ENCODE results near the gene TCAIM. TPM values are rescaled to one million over a fixed set of nuclear protein-coding genes. Genes with fewer than 3 reads are reported as not detected.

Gene TCAIM
- polyA plus RNA-seq, 1 donor (not counting 4 experiments of a cell fraction or from before 2014, with no cell fraction given) = 28.0 TPM

- no peaks in the 10 kb centered on the region for H3K9me3 ChIP-seq (ENCODE audit: control insufficient read depth, low read depth, low read length)
- no peaks in the 10 kb centered on the region for H3K36me3 ChIP-seq (ENCODE audit: control insufficient read depth in 2 of 2, extremely low read depth in 1 of 2, insufficient read depth in 2 of 2, low read length in 2 of 2)
- peak overlapping the region; percentile 95 for H3K9ac ChIP-seq (ENCODE audit: control insufficient read depth, extremely low read depth, insufficient read depth, low read length)
- H4K20me1 ChIP-seq (ENCODE audit: control insufficient read depth, extremely low read depth, insufficient read depth, low read length) = no peaks in the 10 kb centered on the region
- FAIRE-seq (no peak), DNase-seq (ENCODE audit: low read depth, low spot score) (no peak)
- peak overlapping the region; percentile 60 to 96 (median 86) for H3K4me3 ChIP-seq (ENCODE audit: control insufficient read depth in 2 of 3, extremely low read depth in 1 of 3, insufficient read depth in 2 of 3, low read depth in 1 of 3, low read length in 3 of 3)
- H3K9me1 ChIP-seq (ENCODE audit: control insufficient read depth, extremely low read depth, insufficient read depth, low read length) = peaks cover 2% of the 10 kb centered on the region
- H3K4me1 ChIP-seq (ENCODE audit: control insufficient read depth, extremely low read depth, insufficient read depth, low read length) = peaks cover 13% of the 10 kb centered on the region
- H3K27ac ChIP-seq (ENCODE audit: control insufficient read depth, insufficient read depth, low read length) = peak overlapping the region; percentile 89
- TF ChIP-seq EZH2 (IDR thresholded peaks at IDR 0.05; ENCODE audit: low read length) (no peak), CTCF (optimal IDR thresholded peaks at IDR 0.05 in 1 of 3, IDR thresholded peaks at IDR 0.05 in 1 of 3, conservative IDR thresholded peaks at IDR 0.05 in 1 of 3; ENCODE audit: extremely low read depth in 1 of 3, insufficient read depth in 2 of 3, low read length in 3 of 3) (peak in 1 of 3 experiments; percentile 9)
- dilution Hi-C loops (cut with MboI; ENCODE audit: extremely low pct_ligation_motif_present, low sequenced_read_pairs) = no loop called here
- H3K79me2 ChIP-seq (ENCODE audit: control insufficient read depth, insufficient read depth, low read length) = peaks cover 25% of the 10 kb centered on the region
- H3K4me2 ChIP-seq (ENCODE audit: control insufficient read depth, extremely low read depth, insufficient read depth, low read depth, low read length) = peak overlapping the region; percentile 95
- peak overlapping the region; percentile 86 for H2AFZ ChIP-seq (ENCODE audit: control insufficient read depth, low read length)
- H3K27me3 ChIP-seq (ENCODE audit: control insufficient read depth, extremely low read depth, insufficient read depth, low read length) = peaks cover 6% of the 10 kb centered on the region
These were observed 1.2 kb upstream of the TCAIM start for GRCh38 chr3:44337248-44337785.

GRCh38 chr3:44338828-44339127 is 212 bp downstream of the TCAIM start:
- H3K9me3 ChIP-seq (ENCODE audit: control insufficient read depth, low read depth, low read length) = no peaks in the 10 kb centered on the region
- peak overlapping the region; percentile 89 for H3K27ac ChIP-seq (ENCODE audit: control insufficient read depth, insufficient read depth, low read length)
- H3K36me3 ChIP-seq (ENCODE audit: control insufficient read depth in 2 of 2, extremely low read depth in 1 of 2, insufficient read depth in 2 of 2, low read length in 2 of 2) = no peaks in the 10 kb centered on the region
- peaks cover 25% of the 10 kb centered on the region for H3K79me2 ChIP-seq (ENCODE audit: control insufficient read depth, insufficient read depth, low read length)
- peak overlapping the region; percentile 95 for H3K9ac ChIP-seq (ENCODE audit: control insufficient read depth, extremely low read depth, insufficient read depth, low read length)
- dilution Hi-C loops (cut with MboI; ENCODE audit: extremely low pct_ligation_motif_present, low sequenced_read_pairs) = no loop called here
- FAIRE-seq (no peak), DNase-seq (ENCODE audit: low read depth, low spot score) (no peak)
- peak overlapping the region; percentile 60 to 96 (median 86) for H3K4me3 ChIP-seq (ENCODE audit: control insufficient read depth in 2 of 3, extremely low read depth in 1 of 3, insufficient read depth in 2 of 3, low read depth in 1 of 3, low read length in 3 of 3)
- no peaks in the 10 kb centered on the region for H4K20me1 ChIP-seq (ENCODE audit: control insufficient read depth, extremely low read depth, insufficient read depth, low read length)
- TF ChIP-seq EZH2 (IDR thresholded peaks at IDR 0.05; ENCODE audit: low read length) = no peak
- no peak for TF ChIP-seq CTCF (optimal IDR thresholded peaks at IDR 0.05 in 1 of 3, IDR thresholded peaks at IDR 0.05 in 1 of 3, conservative IDR thresholded peaks at IDR 0.05 in 1 of 3; ENCODE audit: extremely low read depth in 1 of 3, insufficient read depth in 2 of 3, low read length in 3 of 3)
- H3K4me1 ChIP-seq (ENCODE audit: control insufficient read depth, extremely low read depth, insufficient read depth, low read length) = peaks cover 13% of the 10 kb centered on the region
- no peaks in the 10 kb centered on the region for H3K27me3 ChIP-seq (ENCODE audit: control insufficient read depth, extremely low read depth, insufficient read depth, low read length)
- peaks cover 2% of the 10 kb centered on the region for H3K9me1 ChIP-seq (ENCODE audit: control insufficient read depth, extremely low read depth, insufficient read depth, low read length)
- peak overlapping the region; percentile 93 for H3K4me2 ChIP-seq (ENCODE audit: control insufficient read depth, extremely low read depth, insufficient read depth, low read depth, low read length)
- peak overlapping the region; percentile 86 for H2AFZ ChIP-seq (ENCODE audit: control insufficient read depth, low read length)
